AG04449 (cell line): ENCODE measurements around the gene CCL21.

ENCODE experiments used
- CTCF ChIA-PET: fragments of 350-600 bp; formaldehyde crosslinking; extraction: SDS; loops from one replicate; lab custom pipeline; 2021; ENCODE audit warnings: antibody characterized with exemption; lab: Yijun Ruan, JAX
- POLR2A ChIA-PET: fragments of 400-600, 350-600 bp; formaldehyde crosslinking; extraction: SDS; loops from one replicate; lab custom pipeline; 2020; ENCODE audit warnings: antibody characterized with exemption, inconsistent platforms; lab: Yijun Ruan, JAX
- DNase-seq: peaks from one replicate; pipeline ENCODE4 v3.0.0-alpha.2; 2010; ENCODE audit warnings: low read depth, low spot score
- H3K4me3 ChIP-seq: 2 replicates; pipeline ENCODE4 v1.5.1; 2011; ENCODE audit warnings: low read depth, mild to moderate bottlenecking, control low read depth, low read length
- TF ChIP-seq, protein P1 (sequence below): IDR thresholded peaks from one replicate; pipeline ENCODE4 v1.5.1; 2011; ENCODE audit warnings: mild to moderate bottlenecking, moderate library complexity, low read length, control low read depth, inconsistent platforms; ENCODE audit not compliant: insufficient read depth; ENCODE audit errors: missing control alignments

CCL21 gene

GRCh38 chr9:34693560-34693959, 16.4 kb downstream of the CCL21 start:
- ChIA-PET POLR2A (no interaction called here), CTCF (interaction anchor here (1.2 to 10.0 kb wide), 3 partner anchors 7 to 38 kb away, joined by 3 to 163 read pairs (median 4); no protein-coding TSS in a partner anchor)
- TF ChIP-seq, protein P1, sequence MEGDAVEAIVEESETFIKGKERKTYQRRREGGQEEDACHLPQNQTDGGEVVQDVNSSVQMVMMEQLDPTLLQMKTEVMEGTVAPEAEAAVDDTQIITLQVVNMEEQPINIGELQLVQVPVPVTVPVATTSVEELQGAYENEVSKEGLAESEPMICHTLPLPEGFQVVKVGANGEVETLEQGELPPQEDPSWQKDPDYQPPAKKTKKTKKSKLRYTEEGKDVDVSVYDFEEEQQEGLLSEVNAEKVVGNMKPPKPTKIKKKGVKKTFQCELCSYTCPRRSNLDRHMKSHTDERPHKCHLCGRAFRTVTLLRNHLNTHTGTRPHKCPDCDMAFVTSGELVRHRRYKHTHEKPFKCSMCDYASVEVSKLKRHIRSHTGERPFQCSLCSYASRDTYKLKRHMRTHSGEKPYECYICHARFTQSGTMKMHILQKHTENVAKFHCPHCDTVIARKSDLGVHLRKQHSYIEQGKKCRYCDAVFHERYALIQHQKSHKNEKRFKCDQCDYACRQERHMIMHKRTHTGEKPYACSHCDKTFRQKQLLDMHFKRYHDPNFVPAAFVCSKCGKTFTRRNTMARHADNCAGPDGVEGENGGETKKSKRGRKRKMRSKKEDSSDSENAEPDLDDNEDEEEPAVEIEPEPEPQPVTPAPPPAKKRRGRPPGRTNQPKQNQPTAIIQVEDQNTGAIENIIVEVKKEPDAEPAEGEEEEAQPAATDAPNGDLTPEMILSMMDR = no peak
- no peak overlapping the region for H3K4me3 ChIP-seq
- no peak for DNase-seq

- no peak for DNase-seq
- POLR2A ChIA-PET = no interaction called here
- H3K4me3 ChIP-seq = no peak overlapping the region
- TF ChIP-seq, protein P1 = no peak
- CTCF ChIA-PET = interaction anchor here (1.2 to 10.0 kb wide), 2 partner anchors 9 to 16 kb away, joined by 3 to 163 read pairs; no protein-coding TSS in a partner anchor
These were observed 18.0 kb downstream of the CCL21 start for GRCh38 chr9:34691936-34692315.

- POLR2A ChIA-PET = no interaction called here
- no peak for DNase-seq
- TF ChIP-seq, protein P1 = no peak
- no peak within 1 kb of the TSS for H3K4me3 ChIP-seq
- CTCF ChIA-PET = interaction anchor here (1.1 to 10.0 kb wide), 4 partner anchors 9 to 27 kb away, joined by 3 to 163 read pairs (median 4); no protein-coding TSS in a partner anchor
These were observed 18.7 kb downstream of the CCL21 start, which contains the start of gene CCL19 for GRCh38 chr9:34690983-34691935. TSS of gene CCL19 (minus strand) at chr9:34691276. CDS start at chr9:34691139, 137 bp downstream.

- CTCF ChIA-PET = interaction anchor here (1.6 to 10.0 kb wide), 2 partner anchors 11 to 14 kb away, joined by 4 to 163 read pairs; no protein-coding TSS in a partner anchor
- TF ChIP-seq, protein P1 = no peak
- no peak overlapping the region for H3K4me3 ChIP-seq
- POLR2A ChIA-PET = no interaction called here
- DNase-seq = no peak
These were observed 20.4 kb downstream of the CCL21 start for GRCh38 chr9:34689512-34689911.

GRCh38 chr9:34689116-34689470, 20.8 kb downstream of the CCL21 start:
- CTCF ChIA-PET = interaction anchor here (10.0 kb wide), 1 partner anchor 12 kb away, joined by 163 read pairs; no protein-coding TSS in a partner anchor
- H3K4me3 ChIP-seq = no peak overlapping the region
- TF ChIP-seq, protein P1 = no peak
- POLR2A ChIA-PET = no interaction called here
- DNase-seq = no peak
